Ovary (tissue), 10 donors: Measurements from ENCODE around the gene CDYL2. TPM values are rescaled to one million over a fixed set of nuclear protein-coding genes. Genes with fewer than 3 reads are reported as not detected.

Experiments used
- DNase-seq, 5 donors: peaks; one replicate each; pipeline ENCODE4 v3.0.0-alpha.2; 2019 to 2020
- H3K27ac ChIP-seq, 2 donors: fragments of 200-600 bp; one replicate each; pipeline versions ENCODE4 v1.5.1 to v1.8.0; 2019 to 2022
- H3K27me3 ChIP-seq: fragments of 200-600 bp; one replicate; pipeline ENCODE4 v1.8.0; 2022
- H3K36me3 ChIP-seq: fragments of 200-600 bp; sonication (generic); one replicate; pipeline ENCODE4 v1.5.1; 2019
- H3K4me1 ChIP-seq: one replicate; pipeline ENCODE4 v1.8.1; 2013; ENCODE audit warnings: mild to moderate bottlenecking, moderate library complexity; ENCODE audit not compliant: insufficient read depth
- H3K4me3 ChIP-seq: fragments of 200-600 bp; sonication (generic); one replicate; pipeline ENCODE4 v1.5.1; 2017
- H3K9me3 ChIP-seq, 2 donors: fragments of 200-600 bp in 1 of 2; sonication (generic) in 1 of 2; one replicate each; pipeline versions ENCODE4 v1.5.1 to v1.8.1; 2013 to 2019; ENCODE audit warnings: mild to moderate bottlenecking in 1 of 2, moderate library complexity in 1 of 2
- CTCF ChIP-seq, 3 donors: fragments of 450-650 bp in 2 of 3; fragments of 200-600 bp in 1 of 3; IDR thresholded peaks; one replicate each; pipeline versions ENCODE4 v1.5.1 to v1.8.0; 2016 to 2022; ENCODE audit warnings: antibody characterized with exemption in 3 of 3, mild to moderate bottlenecking in 1 of 3
- EP300 ChIP-seq: sonication (generic); formaldehyde crosslinking; IDR thresholded peaks from one replicate; pipeline ENCODE4 v1.6.1; 2017; ENCODE audit warnings: antibody characterized with exemption
- POLR2A ChIP-seq: fragments of 450-650 bp; IDR thresholded peaks from one replicate; pipeline ENCODE4 v1.6.1; 2017; ENCODE audit warnings: antibody characterized with exemption, mild to moderate bottlenecking, moderate library complexity
- WGBS, 3 donors: extraction: QIAGEN DNeasy Blood & Tissue Kit in 1 of 3; methylation state at CpG; one replicate each; pipeline versions ENCODE4 v1.1.5 to v1.1.7; 2013 to 2017; 5-methylcytosine and 5-hydroxymethylcytosine counted together
- intact Hi-C, 4 donors: fragments of 100-400 bp; cut with DNase I; formaldehyde crosslinking; loops; one replicate each; pipeline versions ENCODE4 v1.11.0 to v1.15.1; 2022 to 2023
- long read RNA-seq, 3 donors: library from polyadenylated mRNA in 2 of 3; unstranded in 2 of 3; transcript quantifications; one replicate each; pipeline ENCODE4 v2.0.0 and lab custom pipeline, GENCODE V29; 2021 to 2026
- polyA plus RNA-seq, 2 donors: library from polyadenylated mRNA; stranded (reverse); fragments of 200-250 nt in 1 of 2; fragments of 350-450 nt in 1 of 2; fragmentation: Illumina TruSeq in 1 of 2; extraction: RNeasy Lipid Tissue Mini Kit (QIAGEN cat#74804) in 1 of 2; gene quantifications; one replicate each; pipeline ENCODE4 v1.2.3, GENCODE V29; 2013 to 2014
- total RNA-seq, 7 donors: library from RNA; depleted of rRNA in 2 of 7; stranded (reverse); fragments of >200 nt in 2 of 7; fragmentation: NEBNext Ultra II Directional in 3 of 7; extraction: Animal tissue kit (Norgen Biotek cat#: 25700) in 3 of 7; gene quantifications; one replicate each; pipeline versions ENCODE4 v1.1.0 to v1.2.4, GENCODE V29; 2016 to 2023
- donor health status: DM: no; HTN: no; CAD: no; lungs with moderate emphysema.
- donor health status: DM: no; HTN: no; CAD: no.
- donor health status: Bipolar disorder and iron deficiency.
- donor health status: DM: yes; HTN: yes; CAD: no.
- donor health status: DM: no; HTN: no; CAD: no.
- donor health status: DM: yes; HTN: yes; CAD: no.

CDYL2 gene
- total RNA-seq (1 to 10 TPM in 6 of 7 donors, under 1 TPM in 1; 0.48 to 4.4 (median 2.4) TPM), polyA plus RNA-seq (1 to 10 TPM in 1 of 2 donors, under 1 TPM in 1; 0.61 to 1.8 TPM)
- long read RNA-seq, donor 1 = 0 reads
- long read RNA-seq, donor 2, full-length matches to known transcripts = 4 of 4 reads
- long read RNA-seq, donor 2, partial matches to known transcripts = 0 of 4 reads
- long read RNA-seq, donor 2, other reads (novel, unspliced or antisense) = 0 of 4 reads
- long read RNA-seq, donor 3 = 0 reads

GRCh38 chr16:80804526-80805383 is at the start of gene CDYL2:
CDYL2 (minus strand) TSS chr16:80804598; CDS start chr16:80804173, 425 bp downstream.
- intact Hi-C loops = no loop called here
- Histone ChIP-seq H3K4me1 (no peaks in the 10 kb centered on the region), H3K4me3 (peak within 1 kb of the TSS; percentile 40), H3K9me3 (no peaks in the 10 kb centered on the region), H3K36me3 (no peaks in the 10 kb centered on the region), H3K27ac (no peak within 1 kb of the TSS), H3K27me3 (no peaks in the 10 kb centered on the region)
- 3 to 21% (median 8%) methylated on average over 14 to 63 of the region's 63 CpGs for WGBS, 3 donors
- peak in 1 of 5 donors; percentile 13 for DNase-seq
- TF ChIP-seq POLR2A (no peak), CTCF (IDR thresholded peaks at IDR 0.05) (no peak), EP300 (no peak)

DNA sequence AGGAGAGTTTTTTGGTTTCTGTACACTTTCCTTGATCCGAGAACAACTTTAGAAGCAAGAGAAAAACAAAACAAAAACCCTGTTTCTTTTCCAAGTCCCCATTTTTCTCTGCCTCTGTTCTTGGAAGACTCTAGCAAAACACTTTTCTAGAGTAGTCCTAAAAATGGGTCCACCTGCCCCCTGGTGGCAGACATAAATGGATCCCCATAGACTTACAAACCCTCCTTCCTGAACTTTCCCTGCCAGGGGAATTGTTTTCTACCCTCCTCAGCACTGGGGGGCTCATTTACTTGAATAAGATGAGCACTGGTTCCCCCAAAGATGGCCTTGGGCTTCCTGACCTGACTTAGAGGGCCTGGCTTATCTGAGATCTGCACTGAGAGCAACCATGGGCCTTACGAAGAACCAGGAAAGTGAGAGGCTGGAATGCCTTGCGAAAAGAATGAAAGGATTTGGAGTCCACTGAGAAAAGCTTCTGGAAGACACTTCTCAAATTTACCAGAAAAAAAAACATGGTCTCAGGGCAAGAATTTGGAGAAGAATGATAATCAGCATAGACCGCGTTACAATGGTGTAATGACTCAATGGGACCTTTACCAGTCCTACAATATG is 48.0 kb upstream of the CDYL2 start:
- H3K27ac ChIP-seq = no peak overlapping the region
- TF ChIP-seq CTCF (IDR thresholded peaks at IDR 0.05) = no peak
- no peak for TF ChIP-seq POLR2A
- no peak for TF ChIP-seq EP300
- no peak for DNase-seq
- H3K9me3 ChIP-seq = no peaks in the 10 kb centered on the region
- WGBS, 3 donors = 78 to 83% (median 81%) methylated on average over 5 of the region's 5 CpGs
- intact Hi-C loops = no loop called here
- H3K27me3 ChIP-seq = no peaks in the 10 kb centered on the region
- peaks cover 2% of the 10 kb centered on the region for H3K4me1 ChIP-seq
- H3K36me3 ChIP-seq = no peaks in the 10 kb centered on the region
- no peak overlapping the region for H3K4me3 ChIP-seq

GRCh38 chr16:80851831-80852230 is 47.4 kb upstream of the CDYL2 start:
- no peak overlapping the region for H3K27ac ChIP-seq

More at GRCh38 chr16:80851831-80852230, 47.4 kb upstream of the CDYL2 start:
- H3K27me3 ChIP-seq = no peaks in the 10 kb centered on the region
- H3K36me3 ChIP-seq = no peaks in the 10 kb centered on the region
- WGBS, 3 donors = 6 to 31% (median 12%) methylated on average over 6 of the region's 6 CpGs
- peaks cover 2% of the 10 kb centered on the region for H3K4me1 ChIP-seq
- TF ChIP-seq CTCF (IDR thresholded peaks at IDR 0.05) (no peak), EP300 (no peak), POLR2A (no peak)
- no peak overlapping the region for H3K4me3 ChIP-seq
- no peaks in the 10 kb centered on the region for H3K9me3 ChIP-seq
- no peak for DNase-seq
- intact Hi-C loops = no loop called here
